ENCODE measurements around the gene DMRT3.
A peak's percentile ranks its signal among the peaks of the same experiment; 100 is the strongest.

The DMRT3 gene

DNA sequence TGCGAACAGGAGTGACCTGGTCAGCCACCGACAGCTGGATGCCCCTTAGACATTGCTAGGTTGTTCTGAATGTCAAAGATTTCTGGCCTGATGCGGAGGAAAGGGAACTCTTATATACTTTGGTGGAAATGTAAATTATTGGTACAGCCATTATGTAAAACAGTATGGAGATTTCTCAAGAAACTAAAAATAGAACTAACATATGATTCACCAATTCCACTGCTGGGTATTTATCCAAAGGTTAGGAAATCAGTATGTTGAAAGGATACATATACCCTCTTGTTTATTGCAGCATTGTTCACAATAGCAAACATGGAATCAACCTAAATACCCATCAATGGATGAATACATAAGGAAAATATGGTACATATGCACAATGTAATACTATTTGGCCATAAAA is 31.8 kb downstream of the DMRT3 start:
- Histone ChIP-seq H3K36me3 (ENCODE audit: control insufficient read depth in 1 of 2, insufficient read depth in 2 of 2, low read depth in 1 of 2, low read length in 2 of 2) (no peaks in the 10 kb centered on the region), H2BK5ac (ENCODE audit: low read depth, low read length, poor library complexity, severe bottlenecking) (no peak overlapping the region), H3K27ac (ENCODE audit: low read length, poor library complexity, severe bottlenecking) (no peak overlapping the region), H3K79me1 (replicated peaks; ENCODE audit: low read length, poor library complexity, severe bottlenecking) (no peaks in the 10 kb centered on the region), H3K18ac (ENCODE audit: low read depth in 1 of 2, low read length in 2 of 2) (no peak overlapping the region), H4K91ac (ENCODE audit: low read length) (no peak overlapping the region), H3K9ac (ENCODE audit: low read length) (no peak overlapping the region), H4K8ac (ENCODE audit: low read length) (no peak overlapping the region), H3K23ac (ENCODE audit: low read length in 2 of 2) (no peak overlapping the region), H2BK120ac (ENCODE audit: low read depth, low read length) (no peak overlapping the region), H2AK5ac (ENCODE audit: low read length, severe bottlenecking) (no peak overlapping the region), H3K14ac (ENCODE audit: low read length in 2 of 2) (no peak overlapping the region), H3K4me1 (ENCODE audit: control insufficient read depth, insufficient read depth, low read depth, low read length) (no peaks in the 10 kb centered on the region), H3K9me3 (ENCODE audit: control insufficient read depth, low read length) (no peaks in the 10 kb centered on the region), H3K4me2 (ENCODE audit: low read length, poor library complexity, severe bottlenecking) (no peak overlapping the region), H2BK12ac (ENCODE audit: low read length in 2 of 2) (no peak overlapping the region), H3K27me3 (ENCODE audit: control insufficient read depth in 1 of 2, insufficient read depth in 1 of 2, low read length in 2 of 2) (peaks cover 0 to 9% of the 10 kb centered on the region in 2 experiments), H3K4me3 (ENCODE audit: insufficient read depth in 1 of 2, low read depth in 1 of 2, low read length in 2 of 2) (no peak overlapping the region), H2AFZ (ENCODE audit: low read depth, low read length) (no peak overlapping the region), H2BK15ac (ENCODE audit: low read depth, poor library complexity, severe bottlenecking) (no peak overlapping the region), H3K4ac (ENCODE audit: low read depth in 1 of 2, low read length in 2 of 2) (no peak overlapping the region)
- peak; percentile 30 for DNase-seq
- 77% methylated on average over 3 of the region's 3 CpGs for WGBS

DNA sequence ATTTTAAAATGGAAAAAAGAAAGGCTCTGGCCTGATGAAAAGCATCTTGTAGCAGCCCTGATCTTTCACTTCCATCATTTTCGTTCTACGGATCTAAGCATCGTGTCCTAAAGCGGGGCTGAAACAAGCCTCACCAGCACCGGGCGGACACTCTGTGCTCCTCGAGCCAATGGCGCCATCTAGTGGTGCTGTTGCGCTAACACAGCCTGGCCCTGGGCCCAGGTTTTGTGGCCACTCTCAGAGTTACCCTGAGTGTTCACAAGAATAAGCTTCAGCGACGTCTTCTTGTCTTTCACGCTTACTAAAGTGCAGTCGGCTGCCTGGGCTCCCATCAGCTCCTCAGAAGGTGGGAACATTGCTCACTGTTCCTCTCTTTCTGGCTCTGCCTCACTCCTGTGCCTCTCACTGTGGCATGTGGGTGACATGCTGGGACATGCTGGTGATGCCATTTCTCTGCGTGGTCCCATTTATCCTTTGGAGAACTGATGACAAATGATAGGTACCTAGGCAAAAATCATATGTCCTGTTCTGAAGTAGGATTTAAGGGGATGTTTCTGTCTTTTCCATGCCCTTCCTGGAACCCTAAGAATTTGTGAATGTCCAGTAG is 32.7 kb downstream of the DMRT3 start:
- H4K8ac ChIP-seq (ENCODE audit: low read length): no peak overlapping the region
- no peak overlapping the region for H4K91ac ChIP-seq (ENCODE audit: low read length)
- H3K4me2 ChIP-seq (ENCODE audit: low read length, poor library complexity, severe bottlenecking): no peak overlapping the region
- no peak overlapping the region for H2BK12ac ChIP-seq (ENCODE audit: low read length in 2 of 2)
- no peaks in the 10 kb centered on the region for H3K36me3 ChIP-seq (ENCODE audit: control insufficient read depth in 1 of 2, insufficient read depth in 2 of 2, low read depth in 1 of 2, low read length in 2 of 2)
- H3K4me3 ChIP-seq (ENCODE audit: insufficient read depth in 1 of 2, low read depth in 1 of 2, low read length in 2 of 2): no peak overlapping the region
- H2AFZ ChIP-seq (ENCODE audit: low read depth, low read length): no peak overlapping the region
- H3K27ac ChIP-seq (ENCODE audit: low read length, poor library complexity, severe bottlenecking): no peak overlapping the region
- H3K23ac ChIP-seq (ENCODE audit: low read length in 2 of 2): no peak overlapping the region
- WGBS: 15% methylated on average over 14 of the region's 14 CpGs
- H2AK5ac ChIP-seq (ENCODE audit: low read length, severe bottlenecking): no peak overlapping the region
- DNase-seq: peak; percentile 49
- no peaks in the 10 kb centered on the region for H3K4me1 ChIP-seq (ENCODE audit: control insufficient read depth, insufficient read depth, low read depth, low read length)
- H2BK15ac ChIP-seq (ENCODE audit: low read depth, poor library complexity, severe bottlenecking): no peak overlapping the region
- H3K14ac ChIP-seq (ENCODE audit: low read length in 2 of 2): no peak overlapping the region
- H2BK120ac ChIP-seq (ENCODE audit: low read depth, low read length): no peak overlapping the region
- H3K18ac ChIP-seq (ENCODE audit: low read depth in 1 of 2, low read length in 2 of 2): no peak overlapping the region
- H2BK5ac ChIP-seq (ENCODE audit: low read depth, low read length, poor library complexity, severe bottlenecking): no peak overlapping the region
- no peaks in the 10 kb centered on the region for H3K9me3 ChIP-seq (ENCODE audit: control insufficient read depth, low read length)
- peak overlapping the region; percentile 47 for H3K9ac ChIP-seq (ENCODE audit: low read length)
- H3K4ac ChIP-seq (ENCODE audit: low read depth in 1 of 2, low read length in 2 of 2): no peak overlapping the region
- no peaks in the 10 kb centered on the region for H3K79me1 ChIP-seq (replicated peaks; ENCODE audit: low read length, poor library complexity, severe bottlenecking)
- peaks cover 0 to 9% of the 10 kb centered on the region in 2 experiments for H3K27me3 ChIP-seq (ENCODE audit: control insufficient read depth in 1 of 2, insufficient read depth in 1 of 2, low read length in 2 of 2)

GRCh38 chr9:1013021-1013420 is 36.6 kb downstream of the DMRT3 start:
- no peak overlapping the region for H2AFZ ChIP-seq (ENCODE audit: low read depth, low read length)
- WGBS: 69% methylated on average over 5 of the region's 5 CpGs

GRCh38 chr9:1014225-1014624 is 37.8 kb downstream of the DMRT3 start:
- no peak overlapping the region for H2AK5ac ChIP-seq (ENCODE audit: low read length, severe bottlenecking)
- no peaks in the 10 kb centered on the region for H3K4me1 ChIP-seq (ENCODE audit: control insufficient read depth, insufficient read depth, low read depth, low read length)
- H3K79me1 ChIP-seq (replicated peaks; ENCODE audit: low read length, poor library complexity, severe bottlenecking): no peaks in the 10 kb centered on the region
- no peak overlapping the region for H3K23ac ChIP-seq (ENCODE audit: low read length in 2 of 2)
- no peak overlapping the region for H4K91ac ChIP-seq (ENCODE audit: low read length)
- no peak overlapping the region for H3K14ac ChIP-seq (ENCODE audit: low read length in 2 of 2)
- H3K9ac ChIP-seq (ENCODE audit: low read length): no peak overlapping the region
- no peak overlapping the region for H2BK12ac ChIP-seq (ENCODE audit: low read length in 2 of 2)
- H3K4ac ChIP-seq (ENCODE audit: low read depth in 1 of 2, low read length in 2 of 2): no peak overlapping the region
- no peaks in the 10 kb centered on the region for H3K36me3 ChIP-seq (ENCODE audit: control insufficient read depth in 1 of 2, insufficient read depth in 2 of 2, low read depth in 1 of 2, low read length in 2 of 2)
- no peak overlapping the region for H2BK5ac ChIP-seq (ENCODE audit: low read depth, low read length, poor library complexity, severe bottlenecking)
- no peak overlapping the region for H4K8ac ChIP-seq (ENCODE audit: low read length)
- H2BK15ac ChIP-seq (ENCODE audit: low read depth, poor library complexity, severe bottlenecking): no peak overlapping the region
- no peak overlapping the region for H2AFZ ChIP-seq (ENCODE audit: low read depth, low read length)
- DNase-seq: no peak
- H3K4me2 ChIP-seq (ENCODE audit: low read length, poor library complexity, severe bottlenecking): no peak overlapping the region
- H3K27ac ChIP-seq (ENCODE audit: low read length, poor library complexity, severe bottlenecking): no peak overlapping the region
- peaks cover 0 to 9% of the 10 kb centered on the region in 2 experiments for H3K27me3 ChIP-seq (ENCODE audit: control insufficient read depth in 1 of 2, insufficient read depth in 1 of 2, low read length in 2 of 2)
- no peak overlapping the region for H3K18ac ChIP-seq (ENCODE audit: low read depth in 1 of 2, low read length in 2 of 2)
- no peak overlapping the region for H2BK120ac ChIP-seq (ENCODE audit: low read depth, low read length)
- H3K4me3 ChIP-seq (ENCODE audit: insufficient read depth in 1 of 2, low read depth in 1 of 2, low read length in 2 of 2): no peak overlapping the region
- 0% methylated on average over 1 of the region's 4 CpGs for WGBS
- H3K9me3 ChIP-seq (ENCODE audit: control insufficient read depth, low read length): no peaks in the 10 kb centered on the region

More at GRCh38 chr9:1013021-1013420, 36.6 kb downstream of the DMRT3 start:
- H3K4me3 ChIP-seq (ENCODE audit: insufficient read depth in 1 of 2, low read depth in 1 of 2, low read length in 2 of 2): no peak overlapping the region
- H3K4ac ChIP-seq (ENCODE audit: low read depth in 1 of 2, low read length in 2 of 2): no peak overlapping the region
- no peaks in the 10 kb centered on the region for H3K36me3 ChIP-seq (ENCODE audit: control insufficient read depth in 1 of 2, insufficient read depth in 2 of 2, low read depth in 1 of 2, low read length in 2 of 2)
- no peaks in the 10 kb centered on the region for H3K9me3 ChIP-seq (ENCODE audit: control insufficient read depth, low read length)
- H3K9ac ChIP-seq (ENCODE audit: low read length): no peak overlapping the region
- peaks cover 0 to 9% of the 10 kb centered on the region in 2 experiments for H3K27me3 ChIP-seq (ENCODE audit: control insufficient read depth in 1 of 2, insufficient read depth in 1 of 2, low read length in 2 of 2)
- no peak overlapping the region for H4K8ac ChIP-seq (ENCODE audit: low read length)
- no peak overlapping the region for H2AK5ac ChIP-seq (ENCODE audit: low read length, severe bottlenecking)
- no peak for DNase-seq
- H3K27ac ChIP-seq (ENCODE audit: low read length, poor library complexity, severe bottlenecking): no peak overlapping the region
- H3K79me1 ChIP-seq (replicated peaks; ENCODE audit: low read length, poor library complexity, severe bottlenecking): no peaks in the 10 kb centered on the region
- H3K14ac ChIP-seq (ENCODE audit: low read length in 2 of 2): no peak overlapping the region
- no peak overlapping the region for H3K18ac ChIP-seq (ENCODE audit: low read depth in 1 of 2, low read length in 2 of 2)
- no peak overlapping the region for H4K91ac ChIP-seq (ENCODE audit: low read length)
- no peak overlapping the region for H2BK12ac ChIP-seq (ENCODE audit: low read length in 2 of 2)
- no peak overlapping the region for H2BK15ac ChIP-seq (ENCODE audit: low read depth, poor library complexity, severe bottlenecking)
- no peak overlapping the region for H2BK5ac ChIP-seq (ENCODE audit: low read depth, low read length, poor library complexity, severe bottlenecking)
- H3K4me2 ChIP-seq (ENCODE audit: low read length, poor library complexity, severe bottlenecking): no peak overlapping the region
- H3K4me1 ChIP-seq (ENCODE audit: control insufficient read depth, insufficient read depth, low read depth, low read length): no peaks in the 10 kb centered on the region
- no peak overlapping the region for H3K23ac ChIP-seq (ENCODE audit: low read length in 2 of 2)
- no peak overlapping the region for H2BK120ac ChIP-seq (ENCODE audit: low read depth, low read length)

All from mesenchymal stem cell (in vitro differentiated cells and primary cell).